K562 (cell line): ENCODE results near the gene ZNF280C. TPM values are rescaled to one million over a fixed set of nuclear protein-coding genes. Genes with fewer than 3 reads are reported as not detected.

ENCODE experiments used
- ASH1L ChIP-seq: fragments of 450-650 bp; IDR thresholded peaks from 2 replicates; pipeline ENCODE4 v1.6.1; 2018; ENCODE audit warnings: borderline replicate concordance, mild to moderate bottlenecking, low read depth; ENCODE audit not compliant: partially characterized antibody
- BCOR ChIP-seq: fragments of 450-650 bp; IDR thresholded peaks from 2 replicates; pipeline ENCODE4 v1.6.1; 2016
- ETS2 ChIP-seq: IDR thresholded peaks from 2 replicates; pipeline ENCODE4 v1.6.1; 2016; ENCODE audit warnings: borderline replicate concordance, missing genetic modification characterization, mild to moderate bottlenecking, moderate library complexity, missing compliant biosample characterization; ENCODE audit not compliant: poor library complexity, severe bottlenecking
- FOS ChIP-seq: IDR thresholded peaks from 3 replicates; pipeline ENCODE4 v1.6.1; 2011; ENCODE audit not compliant: insufficient read length; ENCODE audit errors: extremely low read depth
- FOSL1 ChIP-seq: fragments of 200-800 bp; sonication (Bioruptor generic); conservative IDR thresholded peaks from 2 replicates; pipeline ENCODE4 v1.6.1; 2016; ENCODE audit warnings: missing genetic modification characterization, missing compliant biosample characterization
- HDAC2 ChIP-seq: fragments of 450-650 bp; IDR thresholded peaks from 2 replicates; pipeline ENCODE4 v1.6.1; 2016; ENCODE audit warnings: mild to moderate bottlenecking
- HNRNPUL1 ChIP-seq: fragments of 200-400 bp; formaldehyde crosslinking; IDR thresholded peaks from 2 replicates; pipeline ENCODE4 v1.6.1; 2017; ENCODE audit warnings: low read length
- KAT7 ChIP-seq: sonication (generic); formaldehyde crosslinking; IDR thresholded peaks from 2 replicates; pipeline ENCODE4 v1.8.0; 2022; ENCODE audit warnings: missing genetic modification reagents, mild to moderate bottlenecking, borderline replicate concordance
- LARP7 ChIP-seq: fragments of 450-650 bp; IDR thresholded peaks from 2 replicates; pipeline ENCODE4 v1.6.1; 2016
- MEIS2 ChIP-seq: fragments of 450-650 bp; IDR thresholded peaks from 2 replicates; pipeline ENCODE4 v1.6.1; 2014; ENCODE audit warnings: mild to moderate bottlenecking; ENCODE audit not compliant: partially characterized antibody
- NBN ChIP-seq: fragments of 450-650 bp; IDR thresholded peaks from 2 replicates; pipeline ENCODE4 v1.6.1; 2016; ENCODE audit warnings: low read depth, mild to moderate bottlenecking
- SMARCB1 ChIP-seq: IDR thresholded peaks from 2 replicates; pipeline ENCODE4 v1.6.1; 2011; ENCODE audit warnings: improper control_type of control experiment, low read depth; ENCODE audit not compliant: insufficient read length
- SNAPC5 ChIP-seq: fragments of 250-450 bp; sonication (Bioruptor Pico); IDR thresholded peaks from 2 replicates; pipeline ENCODE4 v1.8.0; 2021; ENCODE audit warnings: moderate library complexity, mild to moderate bottlenecking, inconsistent platforms
- THAP12 ChIP-seq: fragments of 250-450 bp; sonication (Bioruptor Pico); IDR thresholded peaks from 2 replicates; pipeline ENCODE4 v1.9.0; 2021; ENCODE audit warnings: mild to moderate bottlenecking, inconsistent platforms
- THRAP3 ChIP-seq: fragments of 450-650 bp; IDR thresholded peaks from 2 replicates; pipeline ENCODE4 v1.6.1; 2016; ENCODE audit warnings: mild to moderate bottlenecking, inconsistent platforms, borderline replicate concordance
- ZBTB33 ChIP-seq: sonication (generic); formaldehyde crosslinking; IDR thresholded peaks from 2 replicates; pipeline ENCODE4 v1.8.1; 2023; ENCODE audit warnings: mild to moderate bottlenecking, missing genetic modification reagents
- polyA plus RNA-seq, 8 experiments: library from polyadenylated mRNA; depleted of rRNA in 4 of 8; stranded (reverse) in 5 of 8; unstranded in 3 of 8; fragments of >200 nt; fragmentation: Nextera tagmentation in 2 of 8; fragmentation: Illumina TruSeq in 1 of 8; extraction: Ambion mirVana in 2 of 8; extraction: Trizol in 1 of 8; gene quantifications; 2 replicates each; pipeline versions ENCODE4 v1.2.1 to v1.2.3, GENCODE V29; 2011 to 2014; ENCODE audit warnings: inconsistent platforms in 1 of 8, missing spikeins in 1 of 8
- total RNA-seq, 7 experiments: library from RNA; depleted of rRNA in 6 of 7; stranded (reverse); fragments of >200 nt in 6 of 7; fragmentation: Illumina TruSeq in 2 of 7; extraction: Trizol in 2 of 7; gene quantifications; 2 replicates each; pipeline versions ENCODE4 v1.2.1 to v1.2.3, GENCODE V29; 2011 to 2021; ENCODE audit warnings: low replicate concordance in 1 of 7
- TF ChIP-seq, protein P1 (sequence below), 2 experiments: fragments of 450-650 bp; conservative IDR thresholded peaks; 2 replicates each; pipeline ENCODE4 v1.6.1; 2017; ENCODE audit warnings: mild to moderate bottlenecking in 2 of 2, moderate library complexity in 2 of 2
- TF ChIP-seq, protein P2 (sequence below): fragments of 200-800 bp; sonication (Bioruptor generic); IDR thresholded peaks from 2 replicates; pipeline ENCODE4 v1.6.1; 2017; ENCODE audit warnings: missing genetic modification characterization, missing compliant biosample characterization

ZNF280C gene
- total and polyA plus RNA-seq, 9 of the 15 experiments (the other 6 are each of a cell fraction or from before 2014, with no cell fraction given), result 1.6 to 8.3 (median 4.4) TPM

DNA sequence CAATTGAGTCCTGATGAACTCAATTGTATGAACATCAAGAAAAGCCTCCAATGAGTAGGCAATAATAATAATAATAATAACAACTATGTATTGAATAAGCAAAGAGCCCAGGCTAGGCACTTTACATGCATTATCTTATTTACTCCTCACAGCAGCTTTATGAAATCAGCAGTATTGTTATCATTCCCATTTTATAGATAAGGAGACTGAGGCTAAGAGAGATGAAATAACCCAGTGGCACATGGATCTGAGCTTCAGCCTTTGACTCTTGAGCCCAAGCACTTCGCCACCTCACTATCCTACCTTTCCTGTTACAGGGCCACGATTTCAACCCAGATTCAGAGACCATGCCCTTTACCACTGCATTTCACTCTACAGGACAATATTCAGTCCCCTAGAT, 93.8 kb downstream of the ZNF280C start (continued):
- TF ChIP-seq MEIS2 (no peak), FOS (no peak), SMARCB1 (no peak), LARP7 (no peak), ASH1L (no peak), THRAP3 (no peak), THAP12 (no peak), FOSL1 (tag) (no peak), NBN (no peak), ZBTB33 (CRISPR knock-in tag) (no peak), KAT7 (CRISPR knock-in tag) (no peak), BCOR (peak; percentile 80; the same call in 1 of the 2 replicates), HNRNPUL1 (no peak), ETS2 (tag) (no peak), SNAPC5 (CRISPR knock-in tag) (no peak), HDAC2 (peak; percentile 74; the same call in 1 of the 2 replicates)
- TF ChIP-seq, protein P1, sequence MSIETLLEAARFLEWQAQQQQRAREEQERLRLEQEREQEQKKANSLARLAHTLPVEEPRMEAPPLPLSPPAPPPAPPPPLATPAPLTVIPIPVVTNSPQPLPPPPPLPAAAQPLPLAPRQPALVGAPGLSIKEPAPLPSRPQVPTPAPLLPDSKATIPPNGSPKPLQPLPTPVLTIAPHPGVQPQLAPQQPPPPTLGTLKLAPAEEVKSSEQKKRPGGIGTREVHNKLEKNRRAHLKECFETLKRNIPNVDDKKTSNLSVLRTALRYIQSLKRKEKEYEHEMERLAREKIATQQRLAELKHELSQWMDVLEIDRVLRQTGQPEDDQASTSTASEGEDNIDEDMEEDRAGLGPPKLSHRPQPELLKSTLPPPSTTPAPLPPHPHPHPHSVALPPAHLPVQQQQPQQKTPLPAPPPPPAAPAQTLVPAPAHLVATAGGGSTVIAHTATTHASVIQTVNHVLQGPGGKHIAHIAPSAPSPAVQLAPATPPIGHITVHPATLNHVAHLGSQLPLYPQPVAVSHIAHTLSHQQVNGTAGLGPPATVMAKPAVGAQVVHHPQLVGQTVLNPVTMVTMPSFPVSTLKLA (conservative IDR thresholded peaks at IDR 0.05), result no peak
- TF ChIP-seq, protein P2, sequence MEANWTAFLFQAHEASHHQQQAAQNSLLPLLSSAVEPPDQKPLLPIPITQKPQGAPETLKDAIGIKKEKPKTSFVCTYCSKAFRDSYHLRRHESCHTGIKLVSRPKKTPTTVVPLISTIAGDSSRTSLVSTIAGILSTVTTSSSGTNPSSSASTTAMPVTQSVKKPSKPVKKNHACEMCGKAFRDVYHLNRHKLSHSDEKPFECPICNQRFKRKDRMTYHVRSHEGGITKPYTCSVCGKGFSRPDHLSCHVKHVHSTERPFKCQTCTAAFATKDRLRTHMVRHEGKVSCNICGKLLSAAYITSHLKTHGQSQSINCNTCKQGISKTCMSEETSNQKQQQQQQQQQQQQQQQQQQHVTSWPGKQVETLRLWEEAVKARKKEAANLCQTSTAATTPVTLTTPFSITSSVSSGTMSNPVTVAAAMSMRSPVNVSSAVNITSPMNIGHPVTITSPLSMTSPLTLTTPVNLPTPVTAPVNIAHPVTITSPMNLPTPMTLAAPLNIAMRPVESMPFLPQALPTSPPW (CRISPR knock-in tag), result no peak
- TF ChIP-seq, all 486 proteins: peak for 6
